Cardiac muscle cell (in vitro differentiated cells and primary cell): ENCODE data around the gene HRK. TPM values are rescaled to one million over a fixed set of nuclear protein-coding genes. Genes with fewer than 3 reads are reported as not detected.

Experiments
- DNase-seq, 2 donors: peaks; one replicate each; pipeline versions ENCODE4 v3.0.0 to v3.0.0-alpha.2; 2010 to 2017; ENCODE audit warnings: low read depth in 1 of 2, low spot score in 1 of 2
- H3K27ac ChIP-seq: fragments of 200-600 bp; sonication (generic); 2 replicates; pipeline ENCODE4 v1.5.1; 2016
- H3K27me3 ChIP-seq: fragments of 200-600 bp; sonication (generic); 2 replicates; pipeline ENCODE4 v1.6.0; 2016; ENCODE audit warnings: control low read depth
- H3K36me3 ChIP-seq: fragments of 200-600 bp; sonication (generic); 2 replicates; pipeline ENCODE4 v1.5.1; 2016; ENCODE audit warnings: control low read depth
- H3K4me1 ChIP-seq: fragments of 200-600 bp; sonication (generic); 2 replicates; pipeline ENCODE4 v1.8.1; 2017; ENCODE audit warnings: low read depth, mild to moderate bottlenecking, mixed run types
- H3K4me3 ChIP-seq: fragments of 200-600 bp; sonication (generic); 2 replicates; pipeline ENCODE4 v1.5.1; 2016; ENCODE audit warnings: mild to moderate bottlenecking
- H3K9me3 ChIP-seq: fragments of 200-600 bp; sonication (generic); 2 replicates; pipeline ENCODE4 v1.5.1; 2017; ENCODE audit warnings: low read depth, mild to moderate bottlenecking, control low read depth
- CTCF ChIP-seq: IDR thresholded peaks from 2 replicates; pipeline ENCODE4 v1.5.1; 2012; ENCODE audit warnings: low read depth, mild to moderate bottlenecking, low read length
- polyA plus RNA-seq: library from polyadenylated mRNA; unstranded; fragments of >200 nt; fragmentation: Nextera tagmentation; extraction: Ambion mirVana; gene quantifications from 2 replicates; pipeline ENCODE4 v1.2.1, GENCODE V29; 2016
- total RNA-seq: library from RNA; depleted of rRNA; stranded (reverse); fragments of >200 nt; gene quantifications from 2 replicates; pipeline ENCODE4 v1.2.3, GENCODE V29; 2016

Gene HRK
- total and polyA plus RNA-seq, 2 experiments from 2014 or later: 0.06 TPM; not detected in 1

- TF ChIP-seq CTCF: no peak
- peaks cover 83% of the 10 kb centered on the region for H3K27me3 ChIP-seq
- peak overlapping the region; percentile 45 for H3K4me3 ChIP-seq
- H3K9me3 ChIP-seq: no peaks in the 10 kb centered on the region
- no peaks in the 10 kb centered on the region for H3K36me3 ChIP-seq
- H3K4me1 ChIP-seq: peaks cover 15% of the 10 kb centered on the region
- no peak for DNase-seq
- no peak overlapping the region for H3K27ac ChIP-seq
Measured at GRCh38 chr12:116881877-116882507, 751 bp upstream of the HRK start.

GRCh38 chr12:116880817-116881324 is 370 bp downstream of the HRK start:
- H3K4me1 ChIP-seq: peaks cover 15% of the 10 kb centered on the region
- peak overlapping the region; percentile 45 for H3K4me3 ChIP-seq
- no peaks in the 10 kb centered on the region for H3K9me3 ChIP-seq
- peak; percentile 43 to 84 for DNase-seq
- TF ChIP-seq CTCF: no peak
- no peak overlapping the region for H3K27ac ChIP-seq
- H3K27me3 ChIP-seq: peaks cover 91% of the 10 kb centered on the region
- no peaks in the 10 kb centered on the region for H3K36me3 ChIP-seq

GRCh38 chr12:116880213-116880816 is 926 bp downstream of the HRK start:
- peak in 1 of 2 donors; percentile 8 for DNase-seq
- Histone ChIP-seq H3K27ac (no peak overlapping the region), H3K4me3 (peak overlapping the region; percentile 45), H3K27me3 (peaks cover 96% of the 10 kb centered on the region), H3K9me3 (no peaks in the 10 kb centered on the region), H3K4me1 (peaks cover 15% of the 10 kb centered on the region), H3K36me3 (no peaks in the 10 kb centered on the region)
- no peak for TF ChIP-seq CTCF

GRCh38 chr12:116879509-116880212 is 1.6 kb downstream of the HRK start:
- H3K4me3 ChIP-seq: peak overlapping the region; percentile 34
- no peak overlapping the region for H3K27ac ChIP-seq
- H3K9me3 ChIP-seq: no peaks in the 10 kb centered on the region
- no peak for DNase-seq
- no peaks in the 10 kb centered on the region for H3K36me3 ChIP-seq
- H3K4me1 ChIP-seq: peaks cover 15% of the 10 kb centered on the region
- H3K27me3 ChIP-seq: peaks cover 91% of the 10 kb centered on the region
- TF ChIP-seq CTCF: no peak

GRCh38 chr12:116878567-116879508 is 2.4 kb downstream of the HRK start:
- H3K4me3 ChIP-seq: peak overlapping the region; percentile 34
- H3K36me3 ChIP-seq: no peaks in the 10 kb centered on the region
- no peaks in the 10 kb centered on the region for H3K9me3 ChIP-seq
- no peak for TF ChIP-seq CTCF
- DNase-seq: peak; percentile 17 to 19
- peaks cover 15% of the 10 kb centered on the region for H3K4me1 ChIP-seq
- H3K27ac ChIP-seq: no peak overlapping the region
- H3K27me3 ChIP-seq: peaks cover 82% of the 10 kb centered on the region
